Measurements from ENCODE around the gene MTERF4.
"Not testable (repeated sequence)": the region's sequence is repeated elsewhere in the genome, so short reads cannot be mapped to it uniquely, and the experiment has no call there.

The MTERF4 gene

DNA sequence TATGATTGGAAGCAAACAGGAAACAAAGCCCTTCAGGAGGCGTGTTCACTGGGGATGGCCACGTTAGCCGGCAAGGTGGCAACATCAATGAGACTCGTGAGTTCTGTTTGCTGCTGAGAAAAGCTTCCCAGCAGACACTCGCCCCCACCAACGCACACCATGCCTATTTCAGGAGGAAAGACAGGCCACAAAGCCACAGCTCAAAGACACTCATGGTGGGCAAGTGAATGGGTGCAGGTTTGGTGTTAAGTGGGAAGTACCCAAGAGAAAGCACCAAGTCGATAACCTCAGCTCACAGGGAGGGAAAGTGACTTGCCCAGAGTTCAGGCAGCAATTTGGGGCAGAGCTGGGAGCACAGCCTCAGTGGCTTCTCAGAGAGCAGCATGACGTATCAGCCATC, 10.5 kb upstream of the MTERF4 start:
- no peak overlapping the region for H3K27ac ChIP-seq
- no peak for DNase-seq (ENCODE audit: low read depth, low spot score)

GRCh38 chr2:241112046-241112445, 10.0 kb upstream of the MTERF4 start:
- H3K27ac ChIP-seq = no peak overlapping the region
- no peak for DNase-seq (ENCODE audit: low read depth, low spot score)

DNA sequence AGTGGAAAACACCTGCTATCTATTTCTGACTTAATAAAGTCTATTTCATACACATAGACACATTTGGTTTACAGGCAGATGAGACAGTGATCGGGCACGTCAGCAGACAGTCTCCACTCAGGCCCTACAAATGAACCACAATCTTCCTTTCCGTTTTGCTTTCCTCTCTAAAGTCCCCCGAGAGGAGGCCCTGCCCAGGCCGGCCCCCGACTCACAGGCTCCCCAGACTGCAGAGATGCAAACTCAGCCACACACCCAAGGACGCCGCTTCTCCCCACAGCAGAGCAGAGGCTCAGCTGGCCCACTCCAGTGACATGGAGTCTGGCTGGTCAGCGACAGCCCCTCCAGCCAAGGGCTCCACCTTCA, 9.3 kb upstream of the MTERF4 start:
- H3K27ac ChIP-seq = no peak overlapping the region
- no peak for DNase-seq (ENCODE audit: low read depth, low spot score)

GRCh38 chr2:241110607-241111439, 8.7 kb upstream of the MTERF4 start:
- no peak for DNase-seq (ENCODE audit: low read depth, low spot score)
- H3K27ac ChIP-seq = no peak overlapping the region

GRCh38 chr2:241110089-241110606, 8.1 kb upstream of the MTERF4 start:
- H3K27ac ChIP-seq = no peak overlapping the region
- DNase-seq (ENCODE audit: low read depth, low spot score) = no peak

GRCh38 chr2:241109210-241110088, 7.4 kb upstream of the MTERF4 start:
- no peak for DNase-seq (ENCODE audit: low read depth, low spot score)
- H3K27ac ChIP-seq = no peak overlapping the region

DNA sequence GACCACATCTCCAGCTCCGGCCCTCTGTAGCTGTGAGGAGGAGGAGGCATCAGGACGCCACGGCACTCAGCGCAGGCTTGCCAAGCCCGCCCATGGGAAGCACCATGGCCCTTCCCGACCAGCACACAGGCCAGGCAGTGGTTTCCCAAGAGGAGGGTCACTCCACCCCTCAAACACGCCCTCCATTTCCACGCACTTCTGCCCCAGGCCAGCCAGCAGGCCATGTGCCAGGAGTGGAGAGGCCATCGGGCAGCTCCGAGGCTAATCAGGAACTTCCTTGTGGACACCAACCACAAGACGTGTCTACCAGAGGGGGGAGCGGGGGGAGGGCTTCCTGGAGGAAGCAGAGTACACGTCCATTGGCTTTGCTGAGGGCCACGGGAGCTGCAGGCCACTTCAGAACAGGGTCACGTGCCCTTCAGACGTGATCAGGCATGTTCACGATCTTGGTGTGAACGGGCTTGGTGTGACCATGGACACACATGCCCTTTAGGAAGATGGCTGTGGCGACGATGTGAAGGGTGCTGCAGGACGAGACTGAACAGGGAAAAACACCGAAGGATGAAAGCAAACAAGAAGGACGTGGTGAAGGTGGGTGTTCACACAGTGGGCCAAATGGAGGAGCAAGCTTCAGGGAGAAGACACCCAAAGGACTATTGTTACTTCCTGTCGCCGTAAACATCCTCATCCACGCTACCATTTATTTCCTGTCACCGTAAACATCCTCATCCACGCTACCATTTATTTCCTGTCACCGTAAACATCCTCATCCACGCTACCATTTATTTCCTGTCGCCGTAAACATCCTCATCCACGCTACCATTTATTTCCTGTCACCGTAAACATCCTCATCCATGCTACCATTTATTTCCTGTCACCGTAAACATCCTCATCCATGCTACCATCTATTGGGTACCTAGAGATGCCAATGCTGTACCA, 6.5 kb upstream of the MTERF4 start:
- no peak for DNase-seq (ENCODE audit: low read depth, low spot score)
- no peak overlapping the region for H3K27ac ChIP-seq

GRCh38 chr2:241107031-241107783, 5.1 kb upstream of the MTERF4 start:
- H3K27ac ChIP-seq = no peak overlapping the region
- no peak for DNase-seq (ENCODE audit: low read depth, low spot score)

GRCh38 chr2:241105641-241106040, 3.6 kb upstream of the MTERF4 start:
- no peak overlapping the region for H3K27ac ChIP-seq
- DNase-seq (ENCODE audit: low read depth, low spot score) = no peak

DNA sequence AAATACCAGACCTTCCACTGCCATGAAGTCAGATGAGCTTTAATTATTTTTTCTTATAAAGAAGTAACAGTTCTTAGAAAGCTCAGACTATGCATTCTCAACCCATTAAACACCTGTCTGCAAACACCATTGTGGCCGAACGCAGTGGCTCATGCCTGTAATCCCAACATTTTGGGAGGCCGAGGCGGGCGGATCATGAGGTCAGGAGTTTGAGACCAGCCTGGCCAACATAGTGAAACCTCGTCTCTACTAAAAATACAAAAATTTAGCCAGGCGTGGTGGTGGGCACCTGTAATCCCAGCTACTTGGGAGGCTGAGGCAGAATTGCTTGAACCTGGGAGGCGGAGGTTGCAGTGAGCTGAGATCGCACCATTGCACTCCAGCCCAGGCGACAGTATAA, 2.5 kb upstream of the MTERF4 start:
- not testable (repeated sequence) for H3K27ac ChIP-seq; DNase-seq (ENCODE audit: low read depth, low spot score)

GRCh38 chr2:241103176-241103595, 1.1 kb upstream of the MTERF4 start:
- DNase-seq (ENCODE audit: low read depth, low spot score) = no peak

GRCh38 chr2:241099246-241099645, 2.8 kb downstream of the MTERF4 start:
- DNase-seq (ENCODE audit: low read depth, low spot score) = no peak
- no peak overlapping the region for H3K27ac ChIP-seq

More at GRCh38 chr2:241103176-241103595, 1.1 kb upstream of the MTERF4 start:
- H3K27ac ChIP-seq = peak overlapping the region; percentile 73

DNA sequence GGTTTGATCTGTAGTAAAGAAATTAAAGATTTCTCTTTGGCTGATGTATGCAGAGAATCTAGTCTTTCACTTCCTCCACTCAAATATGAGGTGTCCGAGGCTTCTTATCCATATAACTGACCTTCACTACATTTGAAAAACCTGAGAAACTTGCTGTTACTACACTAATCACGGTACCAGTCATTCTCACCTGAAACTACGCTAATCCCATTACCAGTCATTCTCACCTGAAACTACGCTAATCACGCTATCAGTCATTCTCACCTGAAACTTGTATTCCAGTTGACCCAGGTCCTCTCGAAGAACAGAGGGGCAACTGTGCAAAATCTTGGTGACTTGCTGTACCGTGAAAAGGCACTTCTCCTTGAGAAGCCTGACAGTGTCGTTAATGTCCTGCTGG, 5.1 kb downstream of the MTERF4 start:
- DNase-seq (ENCODE audit: low read depth, low spot score) = no peak
- no peak overlapping the region for H3K27ac ChIP-seq

DNA sequence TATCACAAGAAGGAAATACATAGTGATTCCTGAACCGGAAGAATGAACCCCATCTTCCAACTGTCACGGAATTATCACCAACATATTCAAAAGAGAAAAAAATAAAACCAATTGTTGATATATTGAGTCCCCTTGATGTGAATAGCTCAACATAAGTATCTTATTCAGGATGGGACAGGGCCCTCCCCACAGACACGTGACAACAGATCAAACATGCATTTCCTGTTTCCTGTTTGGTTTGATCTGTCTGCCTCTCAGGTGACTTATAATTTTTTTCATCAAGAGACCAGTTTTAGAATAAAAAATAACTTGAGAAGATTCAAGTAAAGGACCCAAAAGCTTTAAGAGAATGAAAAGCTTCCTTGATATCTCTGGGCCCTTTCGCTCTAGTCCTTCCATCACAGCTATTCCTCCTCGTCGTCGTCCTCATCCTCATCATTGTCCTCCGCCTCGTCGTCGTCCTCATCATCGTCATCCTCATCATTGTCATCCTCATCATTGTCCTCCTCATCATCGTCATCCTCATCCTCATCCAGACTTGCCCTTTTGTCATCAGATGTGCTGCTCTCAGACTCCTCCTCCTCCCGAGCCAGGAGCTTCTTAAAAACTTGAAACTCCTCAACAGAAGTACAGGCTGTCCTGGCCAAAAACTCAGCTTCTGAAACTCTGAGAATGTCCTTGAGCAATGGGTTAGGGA, 6.3 kb downstream of the MTERF4 start:
- no peak for DNase-seq (ENCODE audit: low read depth, low spot score)
- no peak overlapping the region for H3K27ac ChIP-seq

- no peak for DNase-seq (ENCODE audit: low read depth, low spot score)
- no peak overlapping the region for H3K27ac ChIP-seq
These were observed 7.1 kb downstream of the MTERF4 start for GRCh38 chr2:241094924-241095420.

- no peak overlapping the region for H3K27ac ChIP-seq
- DNase-seq (ENCODE audit: low read depth, low spot score) = no peak
These were observed 7.9 kb downstream of the MTERF4 start for GRCh38 chr2:241094172-241094571.

DNA sequence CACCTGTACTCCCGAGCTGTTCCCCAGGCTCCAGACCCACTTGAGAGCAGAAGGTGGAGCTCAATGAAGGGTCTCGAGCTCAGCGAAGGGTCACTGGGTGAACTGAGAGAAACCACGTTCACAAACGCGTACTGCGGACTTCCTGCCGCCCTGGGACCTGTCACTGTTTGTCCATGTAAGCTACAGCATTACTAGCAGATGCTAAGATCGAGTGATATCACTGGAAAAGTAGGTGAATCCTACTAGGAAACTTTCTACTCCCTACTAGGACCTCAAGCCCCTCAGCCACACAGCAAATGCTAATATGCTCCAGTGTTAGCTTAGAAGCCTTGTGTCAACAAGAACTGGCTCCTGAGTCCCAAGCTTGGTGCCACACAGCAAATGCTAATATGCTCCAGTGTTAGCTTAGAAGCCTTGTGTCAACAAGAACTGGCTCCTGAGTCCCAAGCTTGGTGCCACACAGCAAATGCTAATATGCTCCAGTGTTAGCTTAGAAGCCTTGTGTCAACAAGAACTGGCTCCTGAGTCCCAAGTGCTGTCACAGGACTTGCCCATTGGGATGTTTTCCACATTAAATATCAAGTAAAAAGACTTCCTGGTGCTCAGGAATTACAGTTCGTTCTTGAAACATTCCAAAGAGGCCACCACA, 8.8 kb downstream of the MTERF4 start:
- not testable (repeated sequence) for DNase-seq (ENCODE audit: low read depth, low spot score); H3K27ac ChIP-seq

DNA sequence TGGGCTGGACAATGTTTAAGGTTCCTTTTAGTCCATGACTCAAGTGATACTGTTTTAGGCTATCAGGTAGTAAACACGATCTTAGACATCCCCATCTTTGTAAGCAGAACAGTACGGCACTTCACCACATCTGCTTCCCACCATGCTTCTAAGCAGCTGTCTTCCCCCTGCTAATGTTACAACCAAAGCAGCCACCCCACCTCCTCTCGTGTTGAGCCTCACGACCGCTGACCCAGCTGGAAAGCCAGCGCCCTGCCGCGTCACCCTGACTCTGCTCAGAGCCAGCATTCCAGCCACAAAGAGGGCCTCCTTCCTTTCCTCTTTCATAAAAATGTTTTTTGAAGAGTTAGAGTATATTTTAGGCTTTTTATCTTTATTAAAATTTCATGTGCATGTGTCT, 9.4 kb downstream of the MTERF4 start:
- DNase-seq (ENCODE audit: low read depth, low spot score) = no peak

More for the DNA sequence above, 9.4 kb downstream of the MTERF4 start:
- H3K27ac ChIP-seq = no peak overlapping the region

Data from epithelial cell of prostate (primary cell).